ENCODE data around the gene KLHL29. TPM values are rescaled to one million over a fixed set of nuclear protein-coding genes. Genes with fewer than 3 reads are reported as not detected.

KLHL29 gene
- total RNA-seq, 1 donor from 2014 or later = 12.9 TPM

- H3K27ac ChIP-seq = no peak overlapping the region
- no peak for ATAC-seq
- H3K36me3 ChIP-seq = no peaks in the 10 kb centered on the region
- H3K4me1 ChIP-seq = peaks cover 8% of the 10 kb centered on the region
- intact Hi-C loops (cut with DNase I) = no loop called here
- no peaks in the 10 kb centered on the region for H3K9me3 ChIP-seq
- TF ChIP-seq CTCF (IDR thresholded peaks at IDR 0.05) = no peak
- H3K4me3 ChIP-seq = no peak overlapping the region
- no peaks in the 10 kb centered on the region for H3K27me3 ChIP-seq (ENCODE audit: low read depth)
- DNase-seq = no peak
Measured at GRCh38 chr2:23635442-23636340, 250.7 kb downstream of the KLHL29 start.

- Histone ChIP-seq H3K4me3 (no peak overlapping the region), H3K9me3 (no peaks in the 10 kb centered on the region), H3K27me3 (ENCODE audit: low read depth) (no peaks in the 10 kb centered on the region), H3K27ac (no peak overlapping the region), H3K4me1 (peaks cover 8% of the 10 kb centered on the region), H3K36me3 (no peaks in the 10 kb centered on the region)
- ATAC-seq = no peak
- no peak for TF ChIP-seq CTCF (IDR thresholded peaks at IDR 0.05)
- intact Hi-C loops (cut with DNase I) = no loop called here
- DNase-seq = no peak
Measured at GRCh38 chr2:23636426-23636825, 251.4 kb downstream of the KLHL29 start.

GRCh38 chr2:23637011-23637778 lies 252.2 kb downstream of the KLHL29 start:
- TF ChIP-seq CTCF (IDR thresholded peaks at IDR 0.05) = no peak
- Histone ChIP-seq H3K36me3 (no peaks in the 10 kb centered on the region), H3K4me1 (peaks cover 8% of the 10 kb centered on the region), H3K9me3 (no peaks in the 10 kb centered on the region), H3K27me3 (ENCODE audit: low read depth) (no peaks in the 10 kb centered on the region), H3K27ac (no peak overlapping the region), H3K4me3 (no peak overlapping the region)
- DNase-seq (no peak), ATAC-seq (no peak)
- intact Hi-C loops (cut with DNase I) = no loop called here

DNA sequence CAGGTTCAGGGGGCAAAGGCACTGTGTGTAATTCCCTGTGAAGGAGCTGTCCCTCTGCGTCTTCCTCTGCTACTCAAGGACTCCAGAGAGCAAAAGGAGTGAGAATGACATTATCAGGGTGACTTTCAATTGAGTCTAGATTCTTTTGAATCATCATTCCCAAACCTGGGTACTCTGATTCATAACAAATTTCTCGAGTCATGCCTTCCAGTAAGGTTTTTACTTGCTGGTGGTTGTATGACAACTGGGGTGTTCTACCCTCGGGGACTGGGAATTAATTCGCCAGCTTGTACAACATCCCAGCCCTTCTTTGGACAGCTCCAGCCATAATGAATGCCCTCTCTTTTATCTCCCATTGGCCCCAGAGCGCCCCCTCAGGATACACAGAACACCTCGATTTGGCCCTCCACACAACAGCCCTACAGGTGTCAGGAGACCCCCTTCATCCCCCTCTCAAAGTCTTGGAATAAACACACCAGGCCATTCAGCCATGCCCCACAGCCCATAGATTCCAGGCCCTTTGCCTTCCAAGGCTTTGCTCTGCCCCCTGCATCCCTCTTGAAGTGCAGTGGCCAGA lies 254.5 kb downstream of the KLHL29 start:
- TF ChIP-seq CTCF (IDR thresholded peaks at IDR 0.05) = no peak
- Histone ChIP-seq H3K4me3 (no peak overlapping the region), H3K27me3 (ENCODE audit: low read depth) (no peaks in the 10 kb centered on the region), H3K27ac (no peak overlapping the region), H3K36me3 (no peaks in the 10 kb centered on the region), H3K9me3 (no peaks in the 10 kb centered on the region), H3K4me1 (peaks cover 8% of the 10 kb centered on the region)
- intact Hi-C loops (cut with DNase I) = no loop called here
- ATAC-seq = no peak
- no peak for DNase-seq

GRCh38 chr2:23640711-23641110 lies 255.7 kb downstream of the KLHL29 start:
- Histone ChIP-seq H3K9me3 (no peaks in the 10 kb centered on the region), H3K4me3 (no peak overlapping the region), H3K36me3 (no peaks in the 10 kb centered on the region), H3K27me3 (ENCODE audit: low read depth) (no peaks in the 10 kb centered on the region), H3K4me1 (peaks cover 8% of the 10 kb centered on the region), H3K27ac (no peak overlapping the region)
- no peak for TF ChIP-seq CTCF (IDR thresholded peaks at IDR 0.05)
- no peak for ATAC-seq
- intact Hi-C loops (cut with DNase I) = no loop called here
- no peak for DNase-seq
